Spleen (tissue), 7 donors: Measurements from ENCODE around the gene MUC5B.
A peak's percentile ranks its signal among the peaks of the same experiment; 100 is the strongest.

Source experiments
- CTCF ChIP-seq, 11 experiments: fragments of 200-600 bp in 7 of 11; fragments of 450-650 bp in 4 of 11; sonication (generic) in 4 of 11; IDR thresholded peaks in 8 of 11; conservative IDR thresholded peaks in 3 of 11; 1 replicate in 7 of 11; 2 replicates in 4 of 11; pipeline versions ENCODE4 v1.4.0 to v1.8.0; 2016 to 2021; ENCODE audit warnings: antibody characterized with exemption in 11 of 11, inconsistent platforms in 4 of 11, mild to moderate bottlenecking in 1 of 11
- POLR2A ChIP-seq, 3 donors: fragments of 450-650 bp; IDR thresholded peaks; one replicate each; pipeline ENCODE4 v1.5.1; 2017; ENCODE audit warnings: antibody characterized with exemption in 3 of 3, mild to moderate bottlenecking in 1 of 3
- donor health status: DM: no; HTN: no; CAD: no; lungs with moderate emphysema.
- donor health status: DM: no; HTN: no; CAD: no.
- donor health status: DM: no; HTN: no; CAD: no.

- TF ChIP-seq POLR2A (IDR thresholded peaks at IDR 0.05) (peak in 1 of 3 donors; percentile 1), CTCF (IDR thresholded peaks at IDR 0.05 in 8 of 11, conservative IDR thresholded peaks at IDR 0.05 in 3 of 11) (no peak)
Measured at GRCh38 chr11:1262172-1263006, 39.5 kb downstream of the MUC5B start.
